Stimulated activated CD8-positive, alpha-beta memory T cell treated with anti-CD3 and anti-CD28 coated beads, Interleukin-15, amount 100 ng/mL, for 1 hour (primary cell): ENCODE data around the gene FTCD.
"Not testable (repeated sequence)": the region's sequence is repeated elsewhere in the genome, so short reads cannot be mapped to it uniquely, and the experiment has no call there.

Experiments used
- DNase-seq: peaks from one replicate; pipeline ENCODE4 v3.0.0-alpha.2; 2020; ENCODE audit warnings: low read depth

Gene FTCD

GRCh38 chr21:46151989-46152926 is 3.1 kb downstream of the FTCD start:
- no peak for DNase-seq

GRCh38 chr21:46151261-46151988 is 4.0 kb downstream of the FTCD start:
- DNase-seq, result no peak

- no peak for DNase-seq
Observed at GRCh38 chr21:46150491-46151121, 4.8 kb downstream of the FTCD start.

- no peak for DNase-seq
Observed at GRCh38 chr21:46150073-46150472, 5.3 kb downstream of the FTCD start.

- DNase-seq, result no peak
Observed at GRCh38 chr21:46149205-46149901, 6.0 kb downstream of the FTCD start.

- DNase-seq, result no peak
Observed at GRCh38 chr21:46148106-46148505, 7.3 kb downstream of the FTCD start.

- peak; percentile 16 for DNase-seq
Observed at GRCh38 chr21:46147429-46147828, 8.0 kb downstream of the FTCD start.

GRCh38 chr21:46146856-46147255 is 8.5 kb downstream of the FTCD start:
- no peak for DNase-seq

GRCh38 chr21:46145840-46146691 is 9.3 kb downstream of the FTCD start:
- DNase-seq, result no peak

GRCh38 chr21:46145159-46145839 is 10.1 kb downstream of the FTCD start:
- DNase-seq, result no peak

- no peak for DNase-seq
Observed at GRCh38 chr21:46144464-46145070, 10.8 kb downstream of the FTCD start.

GRCh38 chr21:46142582-46143473 is 12.6 kb downstream of the FTCD start:
- no peak for DNase-seq

- DNase-seq, result no peak
Observed at GRCh38 chr21:46141767-46142581, 13.4 kb downstream of the FTCD start.

- DNase-seq, result not testable (repeated sequence)
Observed at GRCh38 chr21:46140352-46141003, 14.9 kb downstream of the FTCD start.

- no peak for DNase-seq
Observed at GRCh38 chr21:46139686-46140085, 15.7 kb downstream of the FTCD start.

- DNase-seq, result no peak
Observed at GRCh38 chr21:46138383-46138970, 16.9 kb downstream of the FTCD start.

- DNase-seq, result no peak
Observed at GRCh38 chr21:46137908-46138307, 17.5 kb downstream of the FTCD start.
